ENCODE data around the gene RBP2.

- TF ChIP-seq, protein P1, sequence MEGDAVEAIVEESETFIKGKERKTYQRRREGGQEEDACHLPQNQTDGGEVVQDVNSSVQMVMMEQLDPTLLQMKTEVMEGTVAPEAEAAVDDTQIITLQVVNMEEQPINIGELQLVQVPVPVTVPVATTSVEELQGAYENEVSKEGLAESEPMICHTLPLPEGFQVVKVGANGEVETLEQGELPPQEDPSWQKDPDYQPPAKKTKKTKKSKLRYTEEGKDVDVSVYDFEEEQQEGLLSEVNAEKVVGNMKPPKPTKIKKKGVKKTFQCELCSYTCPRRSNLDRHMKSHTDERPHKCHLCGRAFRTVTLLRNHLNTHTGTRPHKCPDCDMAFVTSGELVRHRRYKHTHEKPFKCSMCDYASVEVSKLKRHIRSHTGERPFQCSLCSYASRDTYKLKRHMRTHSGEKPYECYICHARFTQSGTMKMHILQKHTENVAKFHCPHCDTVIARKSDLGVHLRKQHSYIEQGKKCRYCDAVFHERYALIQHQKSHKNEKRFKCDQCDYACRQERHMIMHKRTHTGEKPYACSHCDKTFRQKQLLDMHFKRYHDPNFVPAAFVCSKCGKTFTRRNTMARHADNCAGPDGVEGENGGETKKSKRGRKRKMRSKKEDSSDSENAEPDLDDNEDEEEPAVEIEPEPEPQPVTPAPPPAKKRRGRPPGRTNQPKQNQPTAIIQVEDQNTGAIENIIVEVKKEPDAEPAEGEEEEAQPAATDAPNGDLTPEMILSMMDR (IDR thresholded peaks at IDR 0.05) = no peak
- no peak for TF ChIP-seq POLR2A (IDR thresholded peaks at IDR 0.05)
Observed at GRCh38 chr3:139499536-139499935, 23.2 kb upstream of the RBP2 start.
